ENCODE measurements around the gene LCOR.

Gene LCOR

GRCh38 chr10:96831867-96832720 lies at the start of gene LCOR:
Gene LCOR (plus strand): TSS chr10:96832298. CDS start chr10:96949058, 116,760 bp downstream.
- peak; percentile 95 for DNase-seq (ENCODE audit: low read depth)

GRCh38 chr10:96784253-96784652 lies 47.8 kb upstream of the LCOR start:
- H3K4me3 ChIP-seq (ENCODE audit: low read depth, low read length), result no peak overlapping the region
- no peak for DNase-seq (ENCODE audit: low read depth)
- TF ChIP-seq CTCF (IDR thresholded peaks at IDR 0.05; ENCODE audit: insufficient read depth, low read depth, low read length, missing control alignments), result no peak

More at GRCh38 chr10:96831867-96832720, at the start of gene LCOR:
- TF ChIP-seq CTCF (IDR thresholded peaks at IDR 0.05; ENCODE audit: insufficient read depth, low read depth, low read length, missing control alignments), result no peak
- peak within 1 kb of the TSS; percentile 95 for H3K4me3 ChIP-seq (ENCODE audit: low read depth, low read length)

DNA sequence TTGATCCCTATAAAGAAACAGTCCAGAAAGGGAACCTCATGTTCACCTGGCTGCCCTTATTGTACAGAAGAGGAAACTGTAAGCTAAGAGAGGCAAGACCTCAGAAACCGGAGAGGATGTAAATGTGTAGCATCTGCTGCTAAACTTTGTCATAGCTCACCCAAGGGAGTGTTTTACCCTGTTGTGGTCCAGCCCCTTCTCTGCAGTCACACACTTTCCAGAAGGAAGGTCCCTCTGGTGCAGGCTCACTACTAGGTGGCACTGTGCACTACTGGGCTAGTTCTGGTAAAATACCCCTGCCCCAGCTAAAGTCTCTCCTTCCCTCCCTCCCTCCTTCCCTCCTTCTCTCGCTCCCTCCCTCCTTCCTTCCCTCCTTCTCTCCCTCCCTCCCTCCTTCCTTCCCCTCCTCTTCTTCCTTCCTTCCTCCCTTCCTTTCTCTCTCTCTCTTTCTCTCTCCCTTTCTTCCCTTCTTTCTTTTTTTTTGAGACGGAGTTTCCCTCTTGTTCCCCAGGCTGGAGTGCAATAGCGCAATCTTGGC lies 42.5 kb upstream of the LCOR start:
- TF ChIP-seq CTCF (IDR thresholded peaks at IDR 0.05; ENCODE audit: insufficient read depth, low read depth, low read length, missing control alignments), result no peak
- no peak overlapping the region for H3K4me3 ChIP-seq (ENCODE audit: low read depth, low read length)
- DNase-seq (ENCODE audit: low read depth), result peak; percentile 68

- no peak for TF ChIP-seq CTCF (IDR thresholded peaks at IDR 0.05; ENCODE audit: insufficient read depth, low read depth, low read length, missing control alignments)
- no peak for DNase-seq (ENCODE audit: low read depth)
- no peak overlapping the region for H3K4me3 ChIP-seq (ENCODE audit: low read depth, low read length)
These were observed 40.2 kb upstream of the LCOR start for GRCh38 chr10:96791902-96792301.

GRCh38 chr10:96794836-96795733 lies 37.0 kb upstream of the LCOR start:
- H3K4me3 ChIP-seq (ENCODE audit: low read depth, low read length), result no peak overlapping the region
- TF ChIP-seq CTCF (IDR thresholded peaks at IDR 0.05; ENCODE audit: insufficient read depth, low read depth, low read length, missing control alignments), result no peak
- no peak for DNase-seq (ENCODE audit: low read depth)

GRCh38 chr10:96797485-96797884 lies 34.6 kb upstream of the LCOR start:
- no peak for DNase-seq (ENCODE audit: low read depth)
- no peak for TF ChIP-seq CTCF (IDR thresholded peaks at IDR 0.05; ENCODE audit: insufficient read depth, low read depth, low read length, missing control alignments)
- H3K4me3 ChIP-seq (ENCODE audit: low read depth, low read length), result no peak overlapping the region

All from GM12865 (cell line).